ENCODE results near the gene ANKLE2. TPM values are rescaled to one million over a fixed set of nuclear protein-coding genes. Genes with fewer than 3 reads are reported as not detected.

The ANKLE2 gene
- total RNA-seq, 3 donors from 2014 or later, result 64.2 to 75.4 (median 73.5) TPM

DNA sequence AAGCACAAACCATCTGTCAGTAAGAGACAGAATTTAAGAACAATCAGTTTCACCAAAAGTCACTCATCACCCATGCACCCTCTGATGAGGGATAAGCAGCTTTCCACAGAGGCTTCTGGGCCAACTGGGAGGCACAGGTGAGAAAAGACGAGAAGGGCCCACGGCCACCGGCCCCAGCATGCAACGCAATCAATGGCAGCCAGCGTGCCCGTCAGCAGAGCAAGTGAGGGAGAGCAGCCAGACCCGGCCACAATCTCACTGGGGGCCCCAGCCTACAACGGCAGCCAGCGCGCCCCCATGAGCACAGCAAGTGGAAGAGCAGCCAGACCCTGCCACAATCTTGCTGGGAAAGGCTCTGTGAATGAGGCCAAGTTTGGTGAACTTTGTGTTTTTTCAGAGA lies 13.3 kb downstream of the ANKLE2 start:
- DNase-seq (ENCODE audit: low spot score in 2 of 2), result no peak
- H3K36me3 ChIP-seq, result no peaks in the 10 kb centered on the region
- no peak overlapping the region for H3K4me3 ChIP-seq
- TF ChIP-seq POLR2A (IDR thresholded peaks at IDR 0.05), result no peak
- intact Hi-C loops (cut with DNase I; ENCODE audit: low total_unique reads), result no loop called here
- no peaks in the 10 kb centered on the region for H3K27me3 ChIP-seq
- H3K4me1 ChIP-seq, result no peaks in the 10 kb centered on the region
- H3K27ac ChIP-seq, result no peak overlapping the region
- no peaks in the 10 kb centered on the region for H3K9me3 ChIP-seq

DNA sequence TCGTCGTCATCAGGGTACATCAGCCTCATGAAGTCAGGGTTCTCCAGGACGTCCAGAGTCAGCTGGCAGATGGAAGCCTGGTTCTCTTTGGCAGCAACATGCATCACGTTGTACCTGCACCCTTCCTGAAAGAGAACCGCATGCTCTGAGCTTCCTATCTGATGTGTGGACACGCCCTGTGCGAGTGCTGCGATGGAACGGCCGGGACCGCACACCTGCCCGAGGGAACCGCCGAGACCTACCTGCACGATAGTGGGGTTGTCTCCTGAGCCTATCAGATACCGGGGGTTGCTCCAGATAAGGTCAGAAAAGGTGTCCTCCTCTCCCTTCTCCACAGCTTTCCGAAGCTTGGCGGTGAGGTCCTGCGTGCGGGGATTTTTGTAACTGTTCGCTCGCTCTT lies 13.7 kb downstream of the ANKLE2 start:
- no peak overlapping the region for H3K27ac ChIP-seq
- TF ChIP-seq POLR2AphosphoS5 (IDR thresholded peaks at IDR 0.05), result no peak
- no peak for TF ChIP-seq POLR2A (IDR thresholded peaks at IDR 0.05)
- TF ChIP-seq, protein P1, sequence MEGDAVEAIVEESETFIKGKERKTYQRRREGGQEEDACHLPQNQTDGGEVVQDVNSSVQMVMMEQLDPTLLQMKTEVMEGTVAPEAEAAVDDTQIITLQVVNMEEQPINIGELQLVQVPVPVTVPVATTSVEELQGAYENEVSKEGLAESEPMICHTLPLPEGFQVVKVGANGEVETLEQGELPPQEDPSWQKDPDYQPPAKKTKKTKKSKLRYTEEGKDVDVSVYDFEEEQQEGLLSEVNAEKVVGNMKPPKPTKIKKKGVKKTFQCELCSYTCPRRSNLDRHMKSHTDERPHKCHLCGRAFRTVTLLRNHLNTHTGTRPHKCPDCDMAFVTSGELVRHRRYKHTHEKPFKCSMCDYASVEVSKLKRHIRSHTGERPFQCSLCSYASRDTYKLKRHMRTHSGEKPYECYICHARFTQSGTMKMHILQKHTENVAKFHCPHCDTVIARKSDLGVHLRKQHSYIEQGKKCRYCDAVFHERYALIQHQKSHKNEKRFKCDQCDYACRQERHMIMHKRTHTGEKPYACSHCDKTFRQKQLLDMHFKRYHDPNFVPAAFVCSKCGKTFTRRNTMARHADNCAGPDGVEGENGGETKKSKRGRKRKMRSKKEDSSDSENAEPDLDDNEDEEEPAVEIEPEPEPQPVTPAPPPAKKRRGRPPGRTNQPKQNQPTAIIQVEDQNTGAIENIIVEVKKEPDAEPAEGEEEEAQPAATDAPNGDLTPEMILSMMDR (IDR thresholded peaks at IDR 0.05), result no peak
- no peaks in the 10 kb centered on the region for H3K9me3 ChIP-seq
- no peaks in the 10 kb centered on the region for H3K4me1 ChIP-seq
- intact Hi-C loops (cut with DNase I; ENCODE audit: low total_unique reads), result no loop called here
- no peak for DNase-seq (ENCODE audit: low spot score in 2 of 2)
- no peak overlapping the region for H3K4me3 ChIP-seq
- H3K27me3 ChIP-seq, result no peaks in the 10 kb centered on the region
- no peaks in the 10 kb centered on the region for H3K36me3 ChIP-seq

DNA sequence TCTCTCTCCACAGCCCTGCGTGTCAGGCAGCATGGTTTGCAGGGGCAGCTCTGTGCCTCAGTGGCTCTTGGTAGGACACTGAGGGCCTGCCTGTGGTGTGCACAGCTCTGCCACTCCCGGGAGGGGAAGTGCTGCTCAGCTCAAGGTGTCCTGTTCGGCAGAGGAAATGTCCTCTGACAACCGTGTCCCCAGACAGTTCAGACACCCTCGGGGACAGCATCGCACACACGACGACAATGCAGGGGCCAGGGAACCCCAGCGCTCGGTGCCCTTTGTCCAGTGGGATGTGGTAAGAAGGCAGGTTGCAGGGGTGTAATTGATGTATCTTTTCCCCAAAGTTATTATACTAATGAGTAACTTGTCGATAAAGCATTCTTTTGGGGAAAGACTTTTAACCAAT lies 14.2 kb downstream of the ANKLE2 start:
- intact Hi-C loops (cut with DNase I; ENCODE audit: low total_unique reads), result no loop called here
- TF ChIP-seq, protein P1 (IDR thresholded peaks at IDR 0.05), result no peak
- H3K4me1 ChIP-seq, result no peaks in the 10 kb centered on the region
- H3K27ac ChIP-seq, result peak overlapping the region; percentile 61 to 67
- no peak overlapping the region for H3K4me3 ChIP-seq
- H3K36me3 ChIP-seq, result no peaks in the 10 kb centered on the region
- DNase-seq (ENCODE audit: low spot score in 2 of 2), result no peak
- H3K27me3 ChIP-seq, result no peaks in the 10 kb centered on the region
- H3K9me3 ChIP-seq, result no peaks in the 10 kb centered on the region

DNA sequence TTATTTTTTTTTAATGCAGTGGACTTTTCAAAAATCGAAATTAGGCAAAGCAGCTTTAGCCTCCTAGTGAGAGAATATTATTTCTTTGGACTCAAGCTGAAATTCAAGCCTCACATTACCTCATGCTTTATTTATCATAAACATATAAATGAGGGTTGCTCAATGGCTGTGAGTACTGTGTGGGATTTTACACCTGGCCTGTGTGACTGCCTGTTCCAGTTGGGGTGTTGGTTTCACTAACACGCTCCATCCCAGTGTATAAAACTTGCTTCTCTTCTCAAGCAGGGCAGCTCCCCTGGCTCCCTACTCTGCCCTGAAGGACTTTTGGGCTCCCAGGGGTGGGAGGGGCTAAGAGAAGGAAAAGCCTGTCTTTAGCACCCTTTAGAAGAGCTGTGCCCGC lies 15.0 kb downstream of the ANKLE2 start:
- H3K27me3 ChIP-seq, result no peaks in the 10 kb centered on the region
- no peaks in the 10 kb centered on the region for H3K36me3 ChIP-seq
- H3K27ac ChIP-seq, result peak overlapping the region; percentile 61 to 67
- intact Hi-C loops (cut with DNase I; ENCODE audit: low total_unique reads), result no loop called here
- no peaks in the 10 kb centered on the region for H3K9me3 ChIP-seq
- no peak for TF ChIP-seq POLR2AphosphoS5 (IDR thresholded peaks at IDR 0.05)
- TF ChIP-seq, protein P1 (IDR thresholded peaks at IDR 0.05), result no peak
- no peak for TF ChIP-seq POLR2A (IDR thresholded peaks at IDR 0.05)
- DNase-seq (ENCODE audit: low spot score in 2 of 2), result no peak
- no peak overlapping the region for H3K4me3 ChIP-seq
- no peaks in the 10 kb centered on the region for H3K4me1 ChIP-seq

DNA sequence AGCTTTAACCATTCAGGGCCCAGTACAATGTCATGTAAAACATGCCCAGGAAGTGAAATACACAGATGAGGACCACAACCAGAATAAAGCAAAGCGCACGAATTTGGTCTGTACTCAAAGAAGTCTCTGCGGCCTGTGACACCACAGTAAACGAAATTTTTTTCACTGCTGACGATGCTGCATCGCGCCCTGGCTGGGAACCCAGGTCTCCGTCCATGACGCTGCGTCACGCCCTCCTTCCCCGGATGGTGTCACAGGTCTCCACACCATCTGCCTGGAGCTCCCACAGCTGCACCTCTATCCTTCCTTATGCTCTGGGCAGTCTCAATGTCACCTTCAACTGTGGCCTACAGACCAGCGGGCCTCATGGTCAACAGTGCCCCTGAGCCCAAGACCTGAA lies 17.8 kb downstream of the ANKLE2 start:
- H3K4me1 ChIP-seq, result no peaks in the 10 kb centered on the region
- H3K27ac ChIP-seq, result no peak overlapping the region
- intact Hi-C loops (cut with DNase I; ENCODE audit: low total_unique reads), result no loop called here
- DNase-seq (ENCODE audit: low spot score in 2 of 2), result no peak
- no peaks in the 10 kb centered on the region for H3K27me3 ChIP-seq
- H3K9me3 ChIP-seq, result no peaks in the 10 kb centered on the region
- TF ChIP-seq, protein P1 (IDR thresholded peaks at IDR 0.05), result no peak
- no peak for TF ChIP-seq POLR2AphosphoS5 (IDR thresholded peaks at IDR 0.05)
- TF ChIP-seq POLR2A (IDR thresholded peaks at IDR 0.05), result no peak
- peaks cover 11% of the 10 kb centered on the region for H3K36me3 ChIP-seq
- no peak overlapping the region for H3K4me3 ChIP-seq

DNA sequence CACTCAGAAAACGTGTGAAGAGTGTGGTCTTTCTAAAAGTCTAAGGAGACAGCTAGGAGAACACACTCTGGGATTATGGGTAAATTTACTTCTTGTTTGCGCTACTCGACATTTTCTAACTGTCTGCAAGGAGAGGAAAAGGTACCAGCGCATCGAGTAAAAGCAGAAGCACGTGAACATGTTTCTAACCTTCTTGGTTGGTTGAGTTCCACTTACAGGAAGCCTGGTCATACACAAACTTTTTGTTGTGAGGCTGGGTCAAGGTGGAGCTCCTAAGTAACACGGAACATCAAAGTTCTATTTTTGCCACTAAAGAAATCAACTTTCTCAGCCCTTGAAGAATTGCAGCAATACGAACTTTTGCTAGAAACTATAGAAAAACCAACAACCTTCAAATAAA lies 20.0 kb downstream of the ANKLE2 start:
- DNase-seq (ENCODE audit: low spot score in 2 of 2), result no peak
- intact Hi-C loops (cut with DNase I; ENCODE audit: low total_unique reads), result no loop called here
- no peak overlapping the region for H3K4me3 ChIP-seq
- no peaks in the 10 kb centered on the region for H3K27me3 ChIP-seq
- no peak overlapping the region for H3K27ac ChIP-seq
- no peaks in the 10 kb centered on the region for H3K4me1 ChIP-seq
- TF ChIP-seq POLR2AphosphoS5 (IDR thresholded peaks at IDR 0.05) (no peak), POLR2A (IDR thresholded peaks at IDR 0.05) (no peak)
- TF ChIP-seq, protein P1 (IDR thresholded peaks at IDR 0.05), result no peak
- H3K9me3 ChIP-seq, result no peaks in the 10 kb centered on the region
- peaks cover 11% of the 10 kb centered on the region for H3K36me3 ChIP-seq

Data from breast epithelium (tissue), 4 donors.